Urothelium cell line (cell line): ENCODE data around the gene RXRB.

Source experiments
- DNase-seq: peaks from one replicate; pipeline ENCODE4 v3.0.0; 2011; ENCODE audit warnings: low spot score, mixed read lengths
- FAIRE-seq: peaks from 2 replicates; lab custom pipeline; 2011; peaks lifted over from hg19 to GRCh38; lab: Jason Lieb, UNC

RXRB gene

GRCh38 chr6:33212857-33213165 lies 12.3 kb upstream of the RXRB start:
- no peak for DNase-seq
- no peak for FAIRE-seq

GRCh38 chr6:33211666-33212422 lies 11.4 kb upstream of the RXRB start:
- DNase-seq (no peak), FAIRE-seq (no peak)

GRCh38 chr6:33211136-33211535 lies 10.7 kb upstream of the RXRB start:
- FAIRE-seq (no peak), DNase-seq (no peak)

- no peak for DNase-seq
These were observed 9.4 kb upstream of the RXRB start for GRCh38 chr6:33209856-33210255.

GRCh38 chr6:33208091-33208967 lies 7.9 kb upstream of the RXRB start, which contains the start of gene RING1:
TSS of gene RING1 (plus strand) at chr6:33208500. CDS start at chr6:33208823, 323 bp downstream.
- DNase-seq: peak; percentile 94
- no peak for FAIRE-seq

More at GRCh38 chr6:33209856-33210255, 9.4 kb upstream of the RXRB start:
- no peak for FAIRE-seq

- DNase-seq (peak; percentile 49), FAIRE-seq (no peak)
These were observed 7.2 kb upstream of the RXRB start for GRCh38 chr6:33207552-33208090.

GRCh38 chr6:33206864-33207551 lies 6.5 kb upstream of the RXRB start:
- DNase-seq: peak; percentile 36
- no peak for FAIRE-seq

GRCh38 chr6:33206027-33206863 lies 5.8 kb upstream of the RXRB start:
- no peak for FAIRE-seq

GRCh38 chr6:33205191-33206026 lies 4.9 kb upstream of the RXRB start:
- FAIRE-seq (peak; percentile 37), DNase-seq (peak; percentile 82)

More at GRCh38 chr6:33206027-33206863, 5.8 kb upstream of the RXRB start:
- no peak for DNase-seq

- DNase-seq: peak; percentile 73
- no peak for FAIRE-seq
These were observed 4.1 kb upstream of the RXRB start, which contains the start of gene HSD17B8 for GRCh38 chr6:33204415-33205190. TSS of gene HSD17B8 (plus strand) at chr6:33204655. CDS start at chr6:33204669, 14 bp downstream.

- DNase-seq (no peak), FAIRE-seq (no peak)
These were observed 3.6 kb upstream of the RXRB start for GRCh38 chr6:33204165-33204414.

GRCh38 chr6:33203443-33204164 lies 3.1 kb upstream of the RXRB start:
- DNase-seq: no peak
- no peak for FAIRE-seq

GRCh38 chr6:33202799-33203198 lies 2.3 kb upstream of the RXRB start:
- FAIRE-seq (no peak), DNase-seq (no peak)

- no peak for DNase-seq
- FAIRE-seq: no peak
These were observed 1.5 kb upstream of the RXRB start for GRCh38 chr6:33201935-33202334.

GRCh38 chr6:33201147-33201545 lies 681 bp upstream of the RXRB start:
- no peak for FAIRE-seq
- DNase-seq: no peak

- FAIRE-seq (no peak), DNase-seq (peak; percentile 85)
These were observed 712 bp downstream of the RXRB start for GRCh38 chr6:33199687-33200218.

- FAIRE-seq: no peak
- DNase-seq: no peak
These were observed 1.5 kb downstream of the RXRB start for GRCh38 chr6:33198853-33199436.
